OCI-LY7 (cell line): ENCODE results near the gene DCST2.

Experiments
- CTCF ChIP-seq: fragments of 200-600 bp; sonication (generic); conservative IDR thresholded peaks from 2 replicates; pipeline ENCODE4 v1.5.1; 2014; ENCODE audit warnings: mild to moderate bottlenecking, antibody characterized with exemption, low read length, moderate library complexity, mixed read lengths
- EZH2phosphoT487 ChIP-seq: fragments of 200-600 bp; sonication (generic); IDR thresholded peaks from 2 replicates; pipeline ENCODE4 v1.6.1; 2018; ENCODE audit warnings: low read depth, borderline replicate concordance, mild to moderate bottlenecking, mixed run types, antibody characterized with exemption, low read length, moderate library complexity, mixed read lengths

GRCh38 chr1:155026588-155026987, 7.0 kb downstream of the DCST2 start:
- TF ChIP-seq CTCF (no peak), EZH2phosphoT487 (no peak)
